Peyer's patch (tissue), 4 donors: ENCODE measurements around the gene AKAP13.

ENCODE experiments used
- CTCF ChIP-seq, 6 experiments: fragments of 450-650 bp in 4 of 6; fragments of 200-600 bp in 2 of 6; sonication (generic) in 1 of 6; IDR thresholded peaks; one replicate each; pipeline ENCODE4 v1.5.1; 2017 to 2019; ENCODE audit warnings: antibody characterized with exemption in 6 of 6, mild to moderate bottlenecking in 3 of 6, moderate library complexity in 1 of 6
- POLR2A ChIP-seq, 2 donors: fragments of 450-650 bp; IDR thresholded peaks; one replicate each; pipeline ENCODE4 v1.5.1; 2017; ENCODE audit warnings: antibody characterized with exemption in 2 of 2, mild to moderate bottlenecking in 2 of 2, moderate library complexity in 2 of 2

- TF ChIP-seq CTCF (IDR thresholded peaks at IDR 0.05) (no peak), POLR2A (IDR thresholded peaks at IDR 0.05) (peak; percentile 24 to 46)
Observed at GRCh38 chr15:85582131-85583079, 202.0 kb downstream of the AKAP13 start.
